ENCODE results near the gene CHST3.

DNA sequence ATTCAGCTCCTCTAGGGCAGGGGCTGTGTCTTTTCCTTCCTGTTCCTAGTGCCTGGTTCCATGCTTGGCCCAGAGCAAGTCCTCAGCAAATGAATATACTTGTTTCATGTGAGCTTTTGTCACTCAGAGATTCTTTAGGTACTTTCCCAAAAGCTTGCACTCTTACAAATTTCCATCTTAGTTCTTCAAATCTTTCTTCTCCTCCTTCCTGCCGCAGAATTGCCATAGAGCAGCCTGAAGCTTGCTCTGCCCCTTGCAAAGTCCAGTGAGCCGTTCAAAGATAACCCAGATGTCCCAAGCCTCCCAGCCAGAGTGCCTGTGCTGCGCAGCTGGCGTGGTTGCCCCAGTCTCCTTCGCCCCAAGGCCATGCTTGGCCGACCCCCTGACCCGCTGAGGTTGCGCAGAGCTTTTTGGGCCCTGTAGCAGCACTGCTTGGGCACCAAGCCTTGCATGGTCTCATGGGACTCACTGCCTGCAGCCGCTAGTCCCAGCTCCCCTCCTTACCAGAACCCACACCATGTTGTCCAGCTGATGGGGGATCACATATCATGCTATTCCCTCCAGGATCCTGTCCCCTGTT, 20.7 kb downstream of the CHST3 start:
- TF ChIP-seq, protein P1, sequence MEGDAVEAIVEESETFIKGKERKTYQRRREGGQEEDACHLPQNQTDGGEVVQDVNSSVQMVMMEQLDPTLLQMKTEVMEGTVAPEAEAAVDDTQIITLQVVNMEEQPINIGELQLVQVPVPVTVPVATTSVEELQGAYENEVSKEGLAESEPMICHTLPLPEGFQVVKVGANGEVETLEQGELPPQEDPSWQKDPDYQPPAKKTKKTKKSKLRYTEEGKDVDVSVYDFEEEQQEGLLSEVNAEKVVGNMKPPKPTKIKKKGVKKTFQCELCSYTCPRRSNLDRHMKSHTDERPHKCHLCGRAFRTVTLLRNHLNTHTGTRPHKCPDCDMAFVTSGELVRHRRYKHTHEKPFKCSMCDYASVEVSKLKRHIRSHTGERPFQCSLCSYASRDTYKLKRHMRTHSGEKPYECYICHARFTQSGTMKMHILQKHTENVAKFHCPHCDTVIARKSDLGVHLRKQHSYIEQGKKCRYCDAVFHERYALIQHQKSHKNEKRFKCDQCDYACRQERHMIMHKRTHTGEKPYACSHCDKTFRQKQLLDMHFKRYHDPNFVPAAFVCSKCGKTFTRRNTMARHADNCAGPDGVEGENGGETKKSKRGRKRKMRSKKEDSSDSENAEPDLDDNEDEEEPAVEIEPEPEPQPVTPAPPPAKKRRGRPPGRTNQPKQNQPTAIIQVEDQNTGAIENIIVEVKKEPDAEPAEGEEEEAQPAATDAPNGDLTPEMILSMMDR (IDR thresholded peaks at IDR 0.05) = no peak
- no peak for TF ChIP-seq EP300 (IDR thresholded peaks at IDR 0.05)

Data from tibial nerve (tissue), 4 donors.